ENCODE data around the gene RAD52.

- TF ChIP-seq, protein P1, sequence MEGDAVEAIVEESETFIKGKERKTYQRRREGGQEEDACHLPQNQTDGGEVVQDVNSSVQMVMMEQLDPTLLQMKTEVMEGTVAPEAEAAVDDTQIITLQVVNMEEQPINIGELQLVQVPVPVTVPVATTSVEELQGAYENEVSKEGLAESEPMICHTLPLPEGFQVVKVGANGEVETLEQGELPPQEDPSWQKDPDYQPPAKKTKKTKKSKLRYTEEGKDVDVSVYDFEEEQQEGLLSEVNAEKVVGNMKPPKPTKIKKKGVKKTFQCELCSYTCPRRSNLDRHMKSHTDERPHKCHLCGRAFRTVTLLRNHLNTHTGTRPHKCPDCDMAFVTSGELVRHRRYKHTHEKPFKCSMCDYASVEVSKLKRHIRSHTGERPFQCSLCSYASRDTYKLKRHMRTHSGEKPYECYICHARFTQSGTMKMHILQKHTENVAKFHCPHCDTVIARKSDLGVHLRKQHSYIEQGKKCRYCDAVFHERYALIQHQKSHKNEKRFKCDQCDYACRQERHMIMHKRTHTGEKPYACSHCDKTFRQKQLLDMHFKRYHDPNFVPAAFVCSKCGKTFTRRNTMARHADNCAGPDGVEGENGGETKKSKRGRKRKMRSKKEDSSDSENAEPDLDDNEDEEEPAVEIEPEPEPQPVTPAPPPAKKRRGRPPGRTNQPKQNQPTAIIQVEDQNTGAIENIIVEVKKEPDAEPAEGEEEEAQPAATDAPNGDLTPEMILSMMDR (IDR thresholded peaks at IDR 0.05), result no peak
- TF ChIP-seq POLR2A (IDR thresholded peaks at IDR 0.05), result no peak
Observed at GRCh38 chr12:907413-908185, 41.9 kb downstream of the RAD52 start.
